DMS153 (cell line): ENCODE measurements around the gene PNMA6A.
"Not testable (repeated sequence)": the region's sequence is repeated elsewhere in the genome, so short reads cannot be mapped to it uniquely, and the experiment has no call there.

Experiments used
- DNase-seq: peaks from one replicate; lab custom pipeline; 2025; lab: John Stamatoyannopoulos, UW

Gene PNMA6A

DNA sequence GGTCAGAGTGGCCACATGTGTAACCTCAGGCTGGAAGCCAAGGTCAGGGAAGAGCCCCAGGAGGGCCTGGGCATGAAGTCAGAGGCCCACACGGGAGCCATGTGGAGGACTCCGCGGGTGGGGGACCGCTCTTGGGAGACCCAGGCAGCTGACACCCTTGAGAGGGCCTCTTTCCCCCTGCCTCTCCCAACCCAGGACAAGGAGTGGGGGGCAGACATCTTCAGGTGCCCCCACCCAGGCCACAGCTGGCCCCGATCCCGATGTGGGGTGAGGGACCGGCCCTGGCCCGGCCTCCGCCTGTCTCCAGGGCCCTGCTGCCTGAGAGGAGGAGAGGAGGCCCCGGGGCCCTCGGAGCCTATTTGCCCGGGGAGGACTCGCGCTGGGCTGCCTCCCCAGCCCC lies 3.1 kb downstream of the PNMA6A start:
- DNase-seq = no peak

DNA sequence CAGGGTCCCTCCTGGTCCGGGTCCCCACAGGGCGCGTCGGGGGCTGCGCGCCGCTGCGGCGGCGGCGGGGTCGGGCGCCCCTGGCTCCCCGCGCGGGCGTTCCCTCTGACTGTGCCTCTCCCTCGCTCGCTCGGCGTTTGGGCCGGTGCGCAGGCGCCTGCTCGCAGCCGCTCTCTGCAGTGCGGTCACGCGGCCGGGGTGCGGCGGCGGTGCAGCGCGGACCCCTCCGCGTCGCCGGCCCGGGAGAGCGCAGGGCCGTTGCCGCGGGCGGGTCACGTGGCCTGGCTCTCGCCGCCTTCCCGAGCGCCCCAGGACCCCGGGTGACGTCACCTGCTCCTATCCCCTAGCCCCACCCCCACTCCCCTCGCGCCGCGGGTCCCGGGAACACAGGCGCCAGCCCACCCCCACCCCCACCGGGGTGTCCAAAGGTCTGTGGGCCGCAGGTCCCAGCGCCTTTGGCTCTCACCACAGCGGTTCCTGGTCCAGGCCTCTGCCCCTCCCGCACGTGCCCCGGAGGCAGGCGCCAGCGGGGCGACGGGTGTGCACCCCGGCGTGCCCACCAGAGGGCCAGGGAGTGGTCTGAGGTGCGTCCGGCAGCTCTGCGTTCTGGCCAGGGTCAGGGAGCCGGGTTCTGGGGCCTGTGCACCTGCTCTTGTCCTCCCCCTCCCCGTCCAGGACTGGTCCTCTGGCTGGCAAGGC lies 5.3 kb downstream of the PNMA6A start:
- DNase-seq = not testable (repeated sequence)

DNA sequence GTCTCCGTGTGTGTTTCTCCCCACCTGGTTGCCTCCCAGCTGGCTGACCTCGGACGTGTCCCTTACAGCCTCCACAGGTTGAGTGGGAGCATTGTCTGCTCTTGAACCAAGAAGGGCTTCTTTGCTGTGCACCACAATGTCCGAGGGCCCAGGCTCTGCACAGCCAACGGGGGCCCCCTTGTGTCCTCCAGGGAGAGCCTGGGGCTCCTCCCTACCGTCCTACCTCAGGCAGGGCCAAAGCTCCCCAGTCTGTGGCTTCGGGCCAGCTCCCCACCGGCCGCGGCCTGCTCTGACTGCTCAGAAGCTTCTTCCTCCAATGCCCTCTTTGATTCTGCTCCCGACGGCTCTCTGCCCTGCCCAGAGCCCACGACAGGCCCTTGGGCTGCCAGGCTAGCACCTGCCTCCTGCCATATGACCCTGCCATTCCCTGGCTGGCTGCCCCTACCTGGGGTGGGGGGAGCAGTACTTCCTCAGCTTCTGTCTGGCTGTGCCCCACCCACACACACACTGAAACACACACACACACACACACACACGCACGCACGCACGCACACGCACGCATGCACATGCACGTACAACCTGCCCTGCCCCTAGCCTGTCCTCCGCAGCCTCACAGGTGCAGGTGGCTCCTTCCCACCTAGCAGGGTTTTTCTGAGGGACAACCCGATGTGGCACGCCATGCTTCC lies 11.1 kb downstream of the PNMA6A start:
- DNase-seq = not testable (repeated sequence)

DNA sequence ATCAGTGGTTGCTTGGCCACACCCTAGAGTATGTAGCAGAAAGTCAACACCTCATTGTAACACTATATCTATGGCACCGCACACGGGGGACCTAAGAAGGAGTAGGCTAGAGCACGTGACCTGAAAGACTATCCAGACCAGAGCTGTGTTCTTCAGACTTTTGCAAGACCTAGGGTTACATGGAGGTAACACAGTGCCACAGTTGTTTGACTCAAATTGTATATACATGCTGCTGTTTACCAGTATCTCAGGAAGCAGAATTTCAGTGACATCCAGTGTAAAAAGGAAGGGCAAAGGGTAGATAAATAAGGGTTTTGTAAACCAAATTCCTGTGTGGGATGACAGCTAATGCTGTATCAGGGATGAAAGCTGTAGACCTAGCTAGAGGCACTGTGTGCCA lies 30.2 kb downstream of the PNMA6A start:
- no peak for DNase-seq

DNA sequence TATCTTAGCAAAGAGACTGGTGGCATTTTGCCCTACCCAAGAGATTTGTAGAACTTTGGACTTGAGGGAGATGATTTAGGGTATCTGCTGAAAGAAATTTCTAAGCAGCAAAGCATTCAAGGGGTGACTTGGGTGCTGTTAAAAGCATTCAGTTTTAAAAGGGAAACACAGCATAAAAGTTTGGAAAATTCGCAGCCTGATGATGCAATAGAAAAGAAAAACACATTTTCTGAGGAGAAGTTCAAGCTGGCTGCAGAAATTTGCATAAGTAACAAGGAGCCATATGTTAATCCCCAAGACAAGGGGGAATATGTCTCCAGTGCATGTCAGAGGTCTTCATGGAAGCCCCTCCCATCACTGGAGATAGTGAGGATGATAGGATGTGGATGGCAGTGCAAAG lies 32.7 kb downstream of the PNMA6A start:
- DNase-seq = not testable (repeated sequence)

DNA sequence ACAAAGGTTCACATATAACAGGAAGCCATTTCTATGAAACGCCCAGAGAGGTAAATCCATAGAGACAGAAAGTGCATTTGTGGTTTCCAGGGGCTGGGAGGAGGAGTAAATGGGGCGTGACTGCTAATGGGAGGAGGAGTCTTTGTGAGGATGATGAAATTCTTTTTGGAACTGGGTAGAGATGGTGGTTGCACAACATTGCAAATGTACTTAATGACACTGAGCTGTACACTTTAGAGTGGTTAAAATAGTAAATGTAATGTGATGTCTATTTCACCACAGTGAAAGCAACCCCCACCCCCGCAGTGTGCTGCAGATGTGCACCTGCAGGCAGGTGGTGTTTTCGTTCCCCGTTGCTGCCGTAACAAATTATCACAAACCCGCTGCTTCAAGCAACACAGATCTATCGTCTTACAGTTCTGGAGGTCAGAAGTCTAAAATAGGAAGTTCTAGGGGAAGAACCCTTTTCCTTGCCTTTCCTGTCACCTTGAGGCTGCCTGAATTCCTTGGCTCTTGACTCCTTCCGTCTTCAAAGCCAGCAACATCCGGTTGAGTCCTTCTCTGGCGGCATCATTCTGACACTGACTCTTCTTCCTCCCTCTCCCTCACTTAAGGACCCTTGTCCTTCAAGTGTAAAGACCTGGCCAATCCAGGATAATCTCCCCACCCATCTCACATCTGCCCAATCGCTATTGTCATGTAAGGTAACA lies 34.0 kb downstream of the PNMA6A start:
- peak; percentile 51 for DNase-seq

DNA sequence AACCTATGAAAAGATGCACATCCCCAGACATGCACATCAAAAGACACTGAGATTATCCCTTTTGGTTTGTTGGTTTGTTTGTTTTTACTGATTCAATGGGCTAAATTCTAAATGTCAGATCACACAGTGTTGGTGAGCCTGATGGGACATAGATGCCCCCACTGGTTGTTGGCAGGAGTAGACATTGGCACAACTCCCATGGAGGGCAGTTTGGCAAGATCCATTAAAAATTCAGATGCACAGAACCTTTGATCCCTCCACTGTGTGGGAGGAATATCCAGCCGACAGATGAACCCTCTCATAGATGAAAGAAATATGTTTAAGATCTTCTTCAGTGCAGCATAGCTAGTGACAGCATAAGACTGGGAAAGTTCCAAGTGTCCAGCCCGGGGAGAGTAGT lies 38.5 kb downstream of the PNMA6A start:
- DNase-seq = not testable (repeated sequence)

DNA sequence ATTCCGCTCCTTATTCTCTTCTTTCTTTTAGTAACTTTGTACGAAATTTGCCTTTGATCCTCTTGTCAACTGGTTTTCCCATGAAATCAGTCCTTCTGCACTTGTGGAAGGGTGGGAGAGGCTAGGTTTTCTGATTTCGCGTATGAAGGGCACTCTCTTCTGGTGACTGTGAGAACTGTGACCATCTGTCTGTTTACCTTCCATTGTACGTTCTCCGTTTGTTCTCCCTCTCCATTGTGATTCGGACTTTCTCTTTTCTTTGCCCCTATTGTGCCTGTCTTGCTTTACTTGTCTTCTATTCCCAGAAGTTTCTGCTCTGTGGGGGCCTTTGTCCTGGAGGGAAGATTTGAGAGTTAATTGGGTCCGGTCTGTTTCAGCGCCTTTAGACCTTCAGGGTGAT lies 41.6 kb downstream of the PNMA6A start:
- not testable (repeated sequence) for DNase-seq

DNA sequence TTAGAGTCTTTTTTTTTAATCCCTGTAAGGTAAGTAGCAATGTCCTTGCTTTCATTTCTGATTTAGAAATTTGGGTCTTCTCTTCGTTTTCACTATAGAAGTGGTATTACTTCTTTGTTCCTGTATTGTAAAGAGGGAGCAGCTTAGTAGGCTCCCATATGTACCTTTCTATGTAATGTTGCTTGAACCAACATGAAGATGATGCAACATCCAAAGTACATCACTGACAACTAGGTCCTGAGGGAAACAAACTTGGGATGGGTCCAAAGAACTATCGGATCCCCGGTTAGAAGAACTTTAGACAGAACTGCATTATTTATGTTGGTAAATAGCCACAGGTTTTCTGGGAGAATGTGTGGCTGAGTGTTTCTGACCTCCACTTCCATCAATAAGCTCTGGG lies 45.5 kb downstream of the PNMA6A start:
- not testable (repeated sequence) for DNase-seq

DNA sequence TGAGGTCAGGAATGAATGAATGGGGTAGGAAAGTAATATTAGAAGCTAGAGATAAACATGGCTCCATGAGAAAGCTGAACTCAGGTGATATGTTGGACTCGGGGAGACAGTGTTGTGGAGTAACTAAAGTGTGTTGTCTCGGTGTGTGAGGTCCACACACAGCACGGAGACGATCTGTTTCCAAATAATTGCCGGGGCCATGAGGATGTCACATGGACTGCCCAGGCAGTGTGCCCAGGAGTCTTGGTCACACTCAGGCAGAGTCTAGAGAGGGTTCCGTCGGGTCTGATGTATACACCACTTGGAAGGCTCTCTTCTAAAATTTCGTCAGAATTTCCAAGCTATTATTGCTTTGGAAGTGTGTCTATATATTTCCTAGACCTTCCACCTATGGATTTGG lies 48.0 kb downstream of the PNMA6A start:
- DNase-seq = not testable (repeated sequence)

DNA sequence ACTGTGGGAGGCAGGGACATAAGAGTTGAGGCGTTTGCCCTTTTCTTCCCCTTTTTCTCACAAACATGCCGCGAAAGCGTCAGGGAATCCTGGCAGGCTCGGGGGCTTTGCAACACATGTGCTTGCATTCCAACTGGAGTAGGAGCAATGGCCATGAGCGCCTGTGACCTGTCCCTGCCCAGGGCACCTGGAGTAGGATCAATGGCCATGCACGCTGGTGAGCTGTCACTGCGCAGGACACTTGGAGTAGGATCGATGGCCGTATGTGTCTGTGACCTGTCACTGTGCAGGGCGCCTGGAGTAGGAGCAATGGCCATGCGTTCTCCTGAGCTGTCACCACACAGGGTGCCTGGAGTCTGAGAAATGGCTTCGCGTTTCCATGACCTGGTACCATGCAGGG lies 51.2 kb downstream of the PNMA6A start:
- not testable (repeated sequence) for DNase-seq
